Neural cell (in vitro differentiated cells): ENCODE measurements around the gene NLRX1. TPM values are rescaled to one million over a fixed set of nuclear protein-coding genes. Genes with fewer than 3 reads are reported as not detected.

Experiments used
- H2AFZ ChIP-seq: fragments of 200-600, 300-800 bp; sonication (generic), shearing (Covaris generic); 2 replicates; pipeline ENCODE4 v1.6.0; 2014; ENCODE audit warnings: low read depth, mild to moderate bottlenecking, antibody characterized with exemption, low read length, moderate library complexity
- H3F3A ChIP-seq: fragments of 200-600 bp; shearing (Covaris generic); 2 replicates; pipeline ENCODE4 v1.6.1; 2016; ENCODE audit warnings: mild to moderate bottlenecking, moderate library complexity, mixed read lengths, antibody characterized with exemption, low read length; ENCODE audit not compliant: insufficient read depth, poor library complexity, severe bottlenecking
- H3K27ac ChIP-seq: fragments of 200-600, 300-800 bp; sonication (generic), shearing (Covaris generic); 2 replicates; pipeline ENCODE4 v1.5.1; 2014; ENCODE audit warnings: mild to moderate bottlenecking, low read length, moderate library complexity
- H3K27me3 ChIP-seq: fragments of 300-800, 200-600 bp; sonication (generic), shearing (Covaris generic); 2 replicates; pipeline ENCODE4 v1.6.0; 2014; ENCODE audit warnings: mild to moderate bottlenecking, low read depth, low read length, moderate library complexity; ENCODE audit not compliant: insufficient read depth
- H3K36me3 ChIP-seq: fragments of 300-800, 200-600 bp; sonication (generic), shearing (Covaris generic); 2 replicates; pipeline ENCODE4 v1.5.1; 2014; ENCODE audit warnings: mild to moderate bottlenecking, antibody characterized with exemption, low read length, moderate library complexity; ENCODE audit not compliant: insufficient read depth
- H3K4me2 ChIP-seq: fragments of 300-800, 200-600 bp; sonication (generic), shearing (Covaris generic); 2 replicates; pipeline ENCODE4 v1.6.0; 2014; ENCODE audit warnings: mild to moderate bottlenecking, low read length
- H3K4me3 ChIP-seq: fragments of 300-800, 200-600 bp; sonication (generic), shearing (Covaris generic); 2 replicates; pipeline ENCODE4 v1.5.1; 2014; ENCODE audit warnings: mild to moderate bottlenecking, low read length, moderate library complexity
- H3K79me2 ChIP-seq: fragments of 200-600 bp; shearing (Covaris generic); replicated peaks from 2 replicates; pipeline ENCODE4 v1.6.0; 2014; ENCODE audit warnings: mild to moderate bottlenecking, low read length, moderate library complexity; ENCODE audit not compliant: insufficient read depth
- H3K9ac ChIP-seq: fragments of 300-800, 200-600 bp; sonication (generic), shearing (Covaris generic); 2 replicates; pipeline ENCODE4 v1.6.1; 2016; ENCODE audit warnings: mild to moderate bottlenecking, low read length, mixed read lengths
- H3K9me2 ChIP-seq: fragments of 200-600 bp; shearing (Covaris generic); 2 replicates; pipeline ENCODE4 v1.6.1; 2016; ENCODE audit warnings: mild to moderate bottlenecking, low read length, mixed read lengths; ENCODE audit not compliant: insufficient read depth
- H3K9me3 ChIP-seq: fragments of 200-600, 300-800 bp; sonication (generic), shearing (Covaris generic); 2 replicates; pipeline ENCODE4 v1.6.1; 2016; ENCODE audit warnings: mild to moderate bottlenecking, mixed run types, low read length, moderate library complexity, mixed read lengths
- H4K20me1 ChIP-seq: fragments of 200-600 bp; shearing (Covaris generic); 2 replicates; pipeline ENCODE4 v1.6.1; 2016; ENCODE audit warnings: mild to moderate bottlenecking, mixed run types; ENCODE audit not compliant: insufficient read depth
- EP300 ChIP-seq: fragments of 450-650 bp; conservative IDR thresholded peaks from 2 replicates; pipeline ENCODE4 v1.6.1; 2014; ENCODE audit warnings: antibody characterized with exemption, mild to moderate bottlenecking, moderate library complexity; ENCODE audit not compliant: poor library complexity, severe bottlenecking
- EZH2 ChIP-seq: fragments of 200-600, 300-800 bp; shearing (Covaris generic), sonication (generic); IDR thresholded peaks from 2 replicates; pipeline ENCODE4 v1.6.1; 2014; ENCODE audit warnings: antibody characterized with exemption, low read length, borderline replicate concordance, mild to moderate bottlenecking; ENCODE audit not compliant: insufficient read depth, poor library complexity, severe bottlenecking
- MXI1 ChIP-seq: fragments of 450-650 bp; conservative IDR thresholded peaks from 2 replicates; pipeline ENCODE4 v1.6.1; 2014; ENCODE audit warnings: antibody characterized with exemption, mild to moderate bottlenecking; ENCODE audit not compliant: poor library complexity, severe bottlenecking
- POLR2AphosphoS5 ChIP-seq: IDR thresholded peaks from 2 replicates; pipeline ENCODE4 v1.6.1; 2012
- RAD21 ChIP-seq: fragments of 450-650 bp; conservative IDR thresholded peaks from 2 replicates; pipeline ENCODE4 v1.6.1; 2014; ENCODE audit warnings: antibody characterized with exemption, mild to moderate bottlenecking, moderate library complexity
- REST ChIP-seq: IDR thresholded peaks from 2 replicates; pipeline ENCODE4 v1.6.1; 2012; ENCODE audit warnings: borderline replicate concordance
- SMC3 ChIP-seq: fragments of 450-650 bp; conservative IDR thresholded peaks from 2 replicates; pipeline ENCODE4 v1.6.1; 2014; ENCODE audit warnings: antibody characterized with exemption, mild to moderate bottlenecking, moderate library complexity; ENCODE audit not compliant: poor library complexity
- TAF1 ChIP-seq: IDR thresholded peaks from 2 replicates; pipeline ENCODE4 v1.6.1; 2012; ENCODE audit warnings: low read depth
- polyA plus RNA-seq: library from polyadenylated mRNA; depleted of rRNA; stranded (reverse); fragments of >200 nt; gene quantifications from 2 replicates; pipeline ENCODE4 v1.2.3, GENCODE V29; 2014
- TF ChIP-seq, protein P1 (sequence below): fragments of 450-650 bp; IDR thresholded peaks from 2 replicates; pipeline ENCODE4 v1.5.1; 2014; ENCODE audit warnings: antibody characterized with exemption, mild to moderate bottlenecking, moderate library complexity; ENCODE audit not compliant: poor library complexity, severe bottlenecking

NLRX1 gene
- polyA plus RNA-seq, 1 donor from 2014 or later, result 1.6 TPM

GRCh38 chr11:119178166-119178680 is 9.7 kb downstream of the NLRX1 start:
- Histone ChIP-seq H3K27ac (no peak overlapping the region), H2AFZ (no peak overlapping the region)

GRCh38 chr11:119179342-119179741 is 10.8 kb downstream of the NLRX1 start:
- H3K36me3 ChIP-seq, result no peaks in the 10 kb centered on the region
- no peak overlapping the region for H2AFZ ChIP-seq
- H4K20me1 ChIP-seq, result no peaks in the 10 kb centered on the region
- H3F3A ChIP-seq, result no peaks in the 10 kb centered on the region
- H3K27me3 ChIP-seq, result no peaks in the 10 kb centered on the region
- H3K27ac ChIP-seq, result no peak overlapping the region
- H3K9me2 ChIP-seq, result no peaks in the 10 kb centered on the region
- no peak overlapping the region for H3K4me2 ChIP-seq
- no peaks in the 10 kb centered on the region for H3K9me3 ChIP-seq
- no peak overlapping the region for H3K9ac ChIP-seq
- no peak overlapping the region for H3K4me3 ChIP-seq
- no peaks in the 10 kb centered on the region for H3K79me2 ChIP-seq
- no peak for TF ChIP-seq EZH2
- TF ChIP-seq SMC3, result no peak
- TF ChIP-seq EP300, result no peak
- no peak for TF ChIP-seq POLR2AphosphoS5
- TF ChIP-seq MXI1, result no peak
- no peak for TF ChIP-seq RAD21
- TF ChIP-seq REST, result no peak

More at GRCh38 chr11:119178166-119178680, 9.7 kb downstream of the NLRX1 start:
- H4K20me1 ChIP-seq, result no peaks in the 10 kb centered on the region
- H3K36me3 ChIP-seq, result no peaks in the 10 kb centered on the region
- no peaks in the 10 kb centered on the region for H3K79me2 ChIP-seq
- H3K4me2 ChIP-seq, result no peak overlapping the region
- no peak overlapping the region for H3K9ac ChIP-seq
- no peaks in the 10 kb centered on the region for H3K9me3 ChIP-seq
- TF ChIP-seq TAF1 (no peak), EZH2 (no peak), SMC3 (no peak), RAD21 (no peak), MXI1 (no peak), REST (no peak), EP300 (no peak), POLR2AphosphoS5 (no peak)
- TF ChIP-seq, protein P1, sequence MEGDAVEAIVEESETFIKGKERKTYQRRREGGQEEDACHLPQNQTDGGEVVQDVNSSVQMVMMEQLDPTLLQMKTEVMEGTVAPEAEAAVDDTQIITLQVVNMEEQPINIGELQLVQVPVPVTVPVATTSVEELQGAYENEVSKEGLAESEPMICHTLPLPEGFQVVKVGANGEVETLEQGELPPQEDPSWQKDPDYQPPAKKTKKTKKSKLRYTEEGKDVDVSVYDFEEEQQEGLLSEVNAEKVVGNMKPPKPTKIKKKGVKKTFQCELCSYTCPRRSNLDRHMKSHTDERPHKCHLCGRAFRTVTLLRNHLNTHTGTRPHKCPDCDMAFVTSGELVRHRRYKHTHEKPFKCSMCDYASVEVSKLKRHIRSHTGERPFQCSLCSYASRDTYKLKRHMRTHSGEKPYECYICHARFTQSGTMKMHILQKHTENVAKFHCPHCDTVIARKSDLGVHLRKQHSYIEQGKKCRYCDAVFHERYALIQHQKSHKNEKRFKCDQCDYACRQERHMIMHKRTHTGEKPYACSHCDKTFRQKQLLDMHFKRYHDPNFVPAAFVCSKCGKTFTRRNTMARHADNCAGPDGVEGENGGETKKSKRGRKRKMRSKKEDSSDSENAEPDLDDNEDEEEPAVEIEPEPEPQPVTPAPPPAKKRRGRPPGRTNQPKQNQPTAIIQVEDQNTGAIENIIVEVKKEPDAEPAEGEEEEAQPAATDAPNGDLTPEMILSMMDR, result no peak
- H3F3A ChIP-seq, result no peaks in the 10 kb centered on the region
- no peak overlapping the region for H3K4me3 ChIP-seq
- no peaks in the 10 kb centered on the region for H3K9me2 ChIP-seq
- no peaks in the 10 kb centered on the region for H3K27me3 ChIP-seq
